BE2C (cell line): Measurements from ENCODE around the gene HSH2D.
A peak's percentile ranks its signal among the peaks of the same experiment; 100 is the strongest.

Source experiments
- DNase-seq: peaks from one replicate; pipeline ENCODE4 v3.0.0-alpha.2; 2020
- H3K27me3 ChIP-seq: fragments of 250-450 bp; sonication (Bioruptor Pico); 2 replicates; pipeline ENCODE4 v1.5.1; 2020; ENCODE audit warnings: mild to moderate bottlenecking
- H3K36me3 ChIP-seq: fragments of 250-450 bp; sonication (Bioruptor Pico); 2 replicates; pipeline ENCODE4 v1.5.1; 2020; ENCODE audit warnings: mild to moderate bottlenecking
- H3K4me1 ChIP-seq: fragments of 250-450 bp; sonication (Bioruptor Pico); 2 replicates; pipeline ENCODE4 v1.5.1; 2020
- H3K4me3 ChIP-seq: 2 replicates; pipeline ENCODE4 v1.5.1; 2011; ENCODE audit warnings: low read depth, low read length
- H3K9me3 ChIP-seq: fragments of 250-450 bp; sonication (Bioruptor Pico); 2 replicates; pipeline ENCODE4 v1.5.1; 2020
- CTCF ChIP-seq: IDR thresholded peaks from 2 replicates; pipeline ENCODE4 v1.5.1; 2012; ENCODE audit warnings: mild to moderate bottlenecking, low read depth, low read length

HSH2D gene

GRCh38 chr19:16148443-16149229, 5.2 kb downstream of the HSH2D start:
- Histone ChIP-seq H3K4me3 (no peak overlapping the region), H3K4me1 (no peaks in the 10 kb centered on the region), H3K9me3 (no peaks in the 10 kb centered on the region; the same call in 1 of the 2 replicates), H3K27me3 (no peaks in the 10 kb centered on the region), H3K36me3 (no peaks in the 10 kb centered on the region)
- no peak for DNase-seq
- TF ChIP-seq CTCF, result no peak

GRCh38 chr19:16153582-16154336, 10.3 kb downstream of the HSH2D start:
- H3K4me1 ChIP-seq, result no peaks in the 10 kb centered on the region
- H3K4me3 ChIP-seq, result no peak overlapping the region
- no peak for TF ChIP-seq CTCF
- no peaks in the 10 kb centered on the region for H3K36me3 ChIP-seq
- H3K27me3 ChIP-seq, result no peaks in the 10 kb centered on the region
- H3K9me3 ChIP-seq, result no peaks in the 10 kb centered on the region; the same call in 1 of the 2 replicates
- DNase-seq, result peak; percentile 40

DNA sequence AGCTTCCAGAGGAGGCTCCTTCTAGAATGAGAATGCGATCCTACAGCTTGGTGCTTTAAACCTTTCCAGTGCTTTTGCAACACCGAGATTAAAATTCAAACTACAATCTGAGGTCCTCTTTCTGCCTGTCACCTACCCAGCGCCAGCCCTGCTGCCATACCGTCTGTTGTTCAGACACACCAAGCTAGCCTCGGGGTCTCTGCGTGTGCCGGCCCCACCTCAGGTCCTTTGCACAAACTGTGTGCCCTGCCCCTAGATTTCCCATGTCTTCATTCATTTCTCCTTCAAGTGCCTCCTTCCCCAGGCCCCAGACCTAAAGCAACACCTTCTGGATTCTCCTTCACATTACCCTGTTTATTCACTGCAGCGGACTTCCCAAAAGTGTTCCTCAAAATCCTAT, 11.1 kb downstream of the HSH2D start:
- H3K4me3 ChIP-seq, result no peak overlapping the region
- TF ChIP-seq CTCF, result no peak
- no peaks in the 10 kb centered on the region for H3K36me3 ChIP-seq
- H3K9me3 ChIP-seq, result no peaks in the 10 kb centered on the region
- no peaks in the 10 kb centered on the region for H3K27me3 ChIP-seq
- no peak for DNase-seq
- no peaks in the 10 kb centered on the region for H3K4me1 ChIP-seq

DNA sequence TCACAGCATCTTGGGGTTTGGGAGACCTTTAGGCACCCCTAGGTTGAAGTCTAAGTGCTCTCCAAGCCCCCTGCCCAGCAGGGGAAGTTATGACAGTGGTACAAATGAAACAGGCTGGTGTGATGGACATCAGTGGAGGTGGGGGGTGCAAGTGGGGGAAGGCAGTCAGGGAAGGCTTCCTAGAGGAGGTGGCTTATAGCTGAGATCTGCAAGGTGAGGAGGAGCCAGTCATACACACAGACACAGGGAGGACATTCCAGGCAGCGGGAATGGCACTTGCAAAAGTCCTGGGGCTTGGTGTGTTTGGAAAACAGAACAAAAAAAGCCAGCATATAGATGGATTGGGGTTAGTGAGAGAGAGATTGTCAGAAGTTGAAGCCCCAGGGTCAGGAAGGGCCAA, 11.6 kb downstream of the HSH2D start:
- no peaks in the 10 kb centered on the region for H3K27me3 ChIP-seq
- no peak for DNase-seq
- H3K9me3 ChIP-seq, result no peaks in the 10 kb centered on the region
- H3K36me3 ChIP-seq, result no peaks in the 10 kb centered on the region
- no peak for TF ChIP-seq CTCF
- no peaks in the 10 kb centered on the region for H3K4me1 ChIP-seq
- H3K4me3 ChIP-seq, result no peak overlapping the region

- Histone ChIP-seq H3K27me3 (no peaks in the 10 kb centered on the region), H3K36me3 (no peaks in the 10 kb centered on the region), H3K9me3 (no peaks in the 10 kb centered on the region), H3K4me3 (no peak overlapping the region), H3K4me1 (no peaks in the 10 kb centered on the region)
- TF ChIP-seq CTCF, result no peak
- no peak for DNase-seq
Observed at GRCh38 chr19:16156904-16157303, 13.4 kb downstream of the HSH2D start.

GRCh38 chr19:16157601-16158000, 14.1 kb downstream of the HSH2D start:
- no peaks in the 10 kb centered on the region for H3K4me1 ChIP-seq
- no peaks in the 10 kb centered on the region for H3K9me3 ChIP-seq
- no peak for DNase-seq
- no peaks in the 10 kb centered on the region for H3K36me3 ChIP-seq
- no peak for TF ChIP-seq CTCF
- H3K27me3 ChIP-seq, result no peaks in the 10 kb centered on the region
- no peak overlapping the region for H3K4me3 ChIP-seq
